K562 (cell line): ENCODE results near the gene USP28. TPM values are rescaled to one million over a fixed set of nuclear protein-coding genes. Genes with fewer than 3 reads are reported as not detected.

ENCODE experiments used
- BACH1 ChIP-seq: fragments of 200-800 bp; sonication (Bioruptor generic); IDR thresholded peaks from 2 replicates; pipeline ENCODE4 v1.6.1; 2016; ENCODE audit warnings: missing genetic modification characterization, missing compliant biosample characterization
- CAMTA2 ChIP-seq: fragments of 250-450 bp; sonication (Bioruptor Pico); conservative IDR thresholded peaks from 2 replicates; pipeline ENCODE4 v1.5.1; 2022
- CHD1 ChIP-seq: fragments of 200-600 bp; sonication (generic); IDR thresholded peaks from one replicate; pipeline ENCODE4 v1.6.1; 2012; ENCODE audit warnings: mild to moderate bottlenecking, moderate library complexity, low read length, inconsistent platforms
- CSDE1 ChIP-seq, 2 experiments: fragments of 450-650 bp; IDR thresholded peaks; 2 replicates each; pipeline ENCODE4 v1.6.1; 2016; ENCODE audit warnings: mild to moderate bottlenecking in 1 of 2
- E2F6 ChIP-seq, 2 experiments: IDR thresholded peaks; 2 replicates each; pipeline ENCODE4 v1.6.1; 2011; ENCODE audit warnings: borderline replicate concordance in 1 of 2, control low read depth in 1 of 2, low read depth in 1 of 2, low read length in 1 of 2, mild to moderate bottlenecking in 1 of 2, mixed read lengths in 1 of 2, moderate library complexity in 1 of 2; ENCODE audit not compliant: insufficient read depth in 1 of 2, insufficient read length in 1 of 2, poor library complexity in 1 of 2, severe bottlenecking in 1 of 2; ENCODE audit errors: extremely low read depth in 1 of 2
- FOXA1 ChIP-seq: fragments of 450-650 bp; IDR thresholded peaks from 2 replicates; pipeline ENCODE4 v1.6.1; 2016; ENCODE audit warnings: mild to moderate bottlenecking, borderline replicate concordance
- FOXM1 ChIP-seq, 2 experiments: fragments of 450-650 bp in 1 of 2; sonication (generic) in 1 of 2; formaldehyde crosslinking in 1 of 2; IDR thresholded peaks; 2 replicates each; pipeline versions ENCODE4 v1.6.1 to v1.9.0; 2017 to 2022; ENCODE audit warnings: low read depth in 2 of 2, mild to moderate bottlenecking in 2 of 2, missing genetic modification reagents in 1 of 2, moderate library complexity in 1 of 2
- HIVEP1 ChIP-seq: fragments of 250-450 bp; sonication (Bioruptor Pico); IDR thresholded peaks from 2 replicates; pipeline ENCODE4 v1.4.0; 2020; ENCODE audit warnings: mild to moderate bottlenecking
- HLTF ChIP-seq: fragments of 450-650 bp; IDR thresholded peaks from 2 replicates; pipeline ENCODE4 v1.6.1; 2016
- HMG20A ChIP-seq: fragments of 450-650 bp; formaldehyde crosslinking; conservative IDR thresholded peaks from 2 replicates; pipeline ENCODE4 v1.4.0; 2020; ENCODE audit warnings: mild to moderate bottlenecking, mixed read lengths
- KHSRP ChIP-seq: fragments of 450-650 bp; IDR thresholded peaks from 2 replicates; pipeline ENCODE4 v1.6.1; 2017
- MCM5 ChIP-seq: fragments of 450-650 bp; IDR thresholded peaks from 2 replicates; pipeline ENCODE4 v1.6.1; 2016; ENCODE audit warnings: low read depth
- MED1 ChIP-seq: sonication (generic); formaldehyde crosslinking; IDR thresholded peaks from 2 replicates; pipeline ENCODE4 v1.8.1; 2023; ENCODE audit warnings: missing genetic modification reagents, borderline replicate concordance
- PTRF ChIP-seq: fragments of 450-650 bp; IDR thresholded peaks from 2 replicates; pipeline ENCODE4 v1.6.1; 2016; ENCODE audit warnings: mild to moderate bottlenecking, missing genetic modification characterization, missing compliant biosample characterization
- SP2 ChIP-seq: IDR thresholded peaks from 2 replicates; pipeline ENCODE4 v1.6.1; 2011; ENCODE audit warnings: mild to moderate bottlenecking, low read depth, low read length, moderate library complexity; ENCODE audit not compliant: poor library complexity, severe bottlenecking; ENCODE audit errors: extremely low read depth
- TEAD1 ChIP-seq, 2 experiments: fragments of 450-650 bp in 1 of 2; sonication (generic) in 1 of 2; formaldehyde crosslinking; IDR thresholded peaks; 2 replicates each; pipeline versions ENCODE4 v1.4.0 to v1.8.0; 2020 to 2022; ENCODE audit warnings: mild to moderate bottlenecking in 2 of 2, missing genetic modification reagents in 1 of 2
- USF2 ChIP-seq: sonication (generic); formaldehyde crosslinking; IDR thresholded peaks from 2 replicates; pipeline ENCODE4 v1.5.0; 2020; ENCODE audit warnings: missing genetic modification reagents
- ZNF277 ChIP-seq: fragments of 250-450 bp; sonication (Bioruptor Pico); IDR thresholded peaks from 2 replicates; pipeline ENCODE4 v1.8.0; 2022; ENCODE audit warnings: inconsistent platforms, mild to moderate bottlenecking, moderate library complexity, borderline replicate concordance
- ZNF444 ChIP-seq: fragments of 250-450 bp; sonication (Bioruptor Pico); IDR thresholded peaks from 2 replicates; pipeline ENCODE4 v1.4.0; 2020; ENCODE audit warnings: mild to moderate bottlenecking, moderate library complexity
- ZNF77 ChIP-seq: fragments of 250-450 bp; sonication (Bioruptor Pico); IDR thresholded peaks from 2 replicates; pipeline ENCODE4 v1.5.0; 2020
- polyA plus RNA-seq, 8 experiments: library from polyadenylated mRNA; depleted of rRNA in 4 of 8; stranded (reverse) in 5 of 8; unstranded in 3 of 8; fragments of >200 nt; fragmentation: Nextera tagmentation in 2 of 8; fragmentation: Illumina TruSeq in 1 of 8; extraction: Ambion mirVana in 2 of 8; extraction: Trizol in 1 of 8; gene quantifications; 2 replicates each; pipeline versions ENCODE4 v1.2.1 to v1.2.3, GENCODE V29; 2011 to 2014; ENCODE audit warnings: inconsistent platforms in 1 of 8, missing spikeins in 1 of 8
- total RNA-seq, 7 experiments: library from RNA; depleted of rRNA in 6 of 7; stranded (reverse); fragments of >200 nt in 6 of 7; fragmentation: Illumina TruSeq in 2 of 7; extraction: Trizol in 2 of 7; gene quantifications; 2 replicates each; pipeline versions ENCODE4 v1.2.1 to v1.2.3, GENCODE V29; 2011 to 2021; ENCODE audit warnings: low replicate concordance in 1 of 7
- TF ChIP-seq, protein P1 (sequence below): fragments of 250-450 bp; sonication (Bioruptor Pico); IDR thresholded peaks from 2 replicates; pipeline ENCODE4 v1.8.0; 2021; ENCODE audit warnings: moderate library complexity, mild to moderate bottlenecking, inconsistent platforms
- TF ChIP-seq, protein P2 (sequence below): IDR thresholded peaks from 2 replicates; pipeline ENCODE4 v1.6.1; 2016; ENCODE audit warnings: missing genetic modification characterization, missing compliant biosample characterization

The USP28 gene
- total and polyA plus RNA-seq, 9 of the 15 experiments (the other 6 are each of a cell fraction or from before 2014, with no cell fraction given), result 3.7 to 42.7 (median 20.3) TPM

- TF ChIP-seq, protein P1, sequence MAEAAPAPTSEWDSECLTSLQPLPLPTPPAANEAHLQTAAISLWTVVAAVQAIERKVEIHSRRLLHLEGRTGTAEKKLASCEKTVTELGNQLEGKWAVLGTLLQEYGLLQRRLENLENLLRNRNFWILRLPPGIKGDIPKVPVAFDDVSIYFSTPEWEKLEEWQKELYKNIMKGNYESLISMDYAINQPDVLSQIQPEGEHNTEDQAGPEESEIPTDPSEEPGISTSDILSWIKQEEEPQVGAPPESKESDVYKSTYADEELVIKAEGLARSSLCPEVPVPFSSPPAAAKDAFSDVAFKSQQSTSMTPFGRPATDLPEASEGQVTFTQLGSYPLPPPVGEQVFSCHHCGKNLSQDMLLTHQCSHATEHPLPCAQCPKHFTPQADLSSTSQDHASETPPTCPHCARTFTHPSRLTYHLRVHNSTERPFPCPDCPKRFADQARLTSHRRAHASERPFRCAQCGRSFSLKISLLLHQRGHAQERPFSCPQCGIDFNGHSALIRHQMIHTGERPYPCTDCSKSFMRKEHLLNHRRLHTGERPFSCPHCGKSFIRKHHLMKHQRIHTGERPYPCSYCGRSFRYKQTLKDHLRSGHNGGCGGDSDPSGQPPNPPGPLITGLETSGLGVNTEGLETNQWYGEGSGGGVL (CRISPR knock-in tag), result no peak
- TF ChIP-seq MED1 (CRISPR knock-in tag) (no peak), MCM5 (no peak), E2F6 (IDR thresholded peaks at IDR 0.05; ENCODE audit: borderline replicate concordance in 1 of 2, extremely low read depth in 1 of 2, insufficient read depth in 1 of 2, insufficient read length in 1 of 2, low read depth in 1 of 2, low read length in 1 of 2, poor library complexity in 1 of 2, severe bottlenecking in 1 of 2) (peak; percentile 43 to 52), ZNF77 (CRISPR knock-in tag) (no peak), FOXA1 (no peak), KHSRP (no peak), HIVEP1 (no peak), CHD1 (no peak), TEAD1 (CRISPR knock-in tag; IDR thresholded peaks at IDR 0.05) (no peak), BACH1 (tag) (no peak), ZNF444 (CRISPR knock-in tag) (no peak), CSDE1 (IDR thresholded peaks at IDR 0.05) (no peak), CAMTA2 (CRISPR knock-in tag) (no peak), HLTF (peak; percentile 87), ZNF277 (CRISPR knock-in tag) (no peak), HMG20A (CRISPR knock-in tag) (no peak; the same call in 1 of the 2 replicates), PTRF (tag) (no peak), SP2 (no peak), FOXM1 (IDR thresholded peaks at IDR 0.05; ENCODE audit: low read depth) (peak; percentile 52; the same call in 1 of the 2 replicates), FOXM1 (CRISPR knock-in tag; IDR thresholded peaks at IDR 0.05; ENCODE audit: low read depth) (0 out of 2 replicates have a peak, but pooled peaks have one; percentile 65), USF2 (CRISPR knock-in tag) (no peak)
- TF ChIP-seq, protein P2, sequence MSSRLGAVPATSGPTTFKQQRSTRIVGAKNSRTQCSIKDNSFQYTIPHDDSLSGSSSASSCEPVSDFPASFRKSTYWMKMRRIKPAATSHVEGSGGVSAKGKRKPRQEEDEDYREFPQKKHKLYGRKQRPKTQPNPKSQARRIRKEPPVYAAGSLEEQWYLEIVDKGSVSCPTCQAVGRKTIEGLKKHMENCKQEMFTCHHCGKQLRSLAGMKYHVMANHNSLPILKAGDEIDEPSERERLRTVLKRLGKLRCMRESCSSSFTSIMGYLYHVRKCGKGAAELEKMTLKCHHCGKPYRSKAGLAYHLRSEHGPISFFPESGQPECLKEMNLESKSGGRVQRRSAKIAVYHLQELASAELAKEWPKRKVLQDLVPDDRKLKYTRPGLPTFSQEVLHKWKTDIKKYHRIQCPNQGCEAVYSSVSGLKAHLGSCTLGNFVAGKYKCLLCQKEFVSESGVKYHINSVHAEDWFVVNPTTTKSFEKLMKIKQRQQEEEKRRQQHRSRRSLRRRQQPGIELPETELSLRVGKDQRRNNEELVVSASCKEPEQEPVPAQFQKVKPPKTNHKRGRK (tag), result no peak
Observed at GRCh38 chr11:113773416-113774173, 101.8 kb downstream of the USP28 start, which contains the start of gene ZW10 (continued).
